ENCODE results near the gene ARL5C. TPM values are rescaled to one million over a fixed set of nuclear protein-coding genes. Genes with fewer than 3 reads are reported as not detected.

Gene ARL5C
- total and polyA plus RNA-seq, 12 donors = not detected

DNA sequence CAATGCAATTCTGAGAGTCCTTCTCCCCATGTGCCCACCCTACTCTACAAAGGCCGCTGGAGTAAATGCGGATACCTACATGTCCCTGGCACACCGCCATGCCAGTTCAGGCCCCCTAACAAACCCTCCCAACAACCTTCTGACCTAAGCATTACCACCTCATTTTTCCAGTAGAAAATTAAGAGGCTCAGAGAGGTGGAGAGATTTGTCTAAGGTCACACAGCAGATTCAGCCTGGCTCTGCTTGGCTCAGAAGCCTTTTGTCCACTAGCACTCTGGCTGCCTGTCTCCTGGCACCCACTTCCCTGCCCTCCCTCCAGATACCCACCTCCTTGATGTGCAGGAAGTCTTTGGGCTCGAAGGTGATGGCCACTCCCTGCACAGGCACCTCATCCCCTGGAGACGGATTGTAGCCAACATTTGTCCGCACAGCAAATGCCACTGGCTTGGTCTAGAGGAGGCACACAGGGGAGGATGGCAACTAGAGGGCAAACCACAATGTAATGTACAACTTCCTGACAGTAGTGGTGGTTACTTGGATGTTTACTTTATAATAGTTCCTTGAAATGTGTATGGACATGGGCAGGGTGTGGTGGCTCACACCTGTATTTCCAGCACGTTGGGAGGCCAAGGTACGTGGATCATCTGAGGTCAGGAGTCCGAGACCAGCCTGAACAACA lies 21.3 kb upstream of the ARL5C start:
- H3K36me3 ChIP-seq = peaks cover 0 to 99% (median 8%) of the 10 kb centered on the region in 9 donors
- H3K4me1 ChIP-seq = no peaks in the 10 kb centered on the region
- intact Hi-C loops (cut with DNase I) = no loop called here
- no peak for ATAC-seq
- no peak overlapping the region for H3K4me3 ChIP-seq
- H3K27ac ChIP-seq = no peak overlapping the region
- no peaks in the 10 kb centered on the region for H3K27me3 ChIP-seq
- no peak for DNase-seq
- TF ChIP-seq, protein P1, sequence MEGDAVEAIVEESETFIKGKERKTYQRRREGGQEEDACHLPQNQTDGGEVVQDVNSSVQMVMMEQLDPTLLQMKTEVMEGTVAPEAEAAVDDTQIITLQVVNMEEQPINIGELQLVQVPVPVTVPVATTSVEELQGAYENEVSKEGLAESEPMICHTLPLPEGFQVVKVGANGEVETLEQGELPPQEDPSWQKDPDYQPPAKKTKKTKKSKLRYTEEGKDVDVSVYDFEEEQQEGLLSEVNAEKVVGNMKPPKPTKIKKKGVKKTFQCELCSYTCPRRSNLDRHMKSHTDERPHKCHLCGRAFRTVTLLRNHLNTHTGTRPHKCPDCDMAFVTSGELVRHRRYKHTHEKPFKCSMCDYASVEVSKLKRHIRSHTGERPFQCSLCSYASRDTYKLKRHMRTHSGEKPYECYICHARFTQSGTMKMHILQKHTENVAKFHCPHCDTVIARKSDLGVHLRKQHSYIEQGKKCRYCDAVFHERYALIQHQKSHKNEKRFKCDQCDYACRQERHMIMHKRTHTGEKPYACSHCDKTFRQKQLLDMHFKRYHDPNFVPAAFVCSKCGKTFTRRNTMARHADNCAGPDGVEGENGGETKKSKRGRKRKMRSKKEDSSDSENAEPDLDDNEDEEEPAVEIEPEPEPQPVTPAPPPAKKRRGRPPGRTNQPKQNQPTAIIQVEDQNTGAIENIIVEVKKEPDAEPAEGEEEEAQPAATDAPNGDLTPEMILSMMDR (IDR thresholded peaks at IDR 0.05) = no peak
- whole genome bisulfite sequencing, 2 donors = 94 to 95% methylated on average over 9 of the region's 9 CpGs
- no peaks in the 10 kb centered on the region for H3K9me3 ChIP-seq

DNA sequence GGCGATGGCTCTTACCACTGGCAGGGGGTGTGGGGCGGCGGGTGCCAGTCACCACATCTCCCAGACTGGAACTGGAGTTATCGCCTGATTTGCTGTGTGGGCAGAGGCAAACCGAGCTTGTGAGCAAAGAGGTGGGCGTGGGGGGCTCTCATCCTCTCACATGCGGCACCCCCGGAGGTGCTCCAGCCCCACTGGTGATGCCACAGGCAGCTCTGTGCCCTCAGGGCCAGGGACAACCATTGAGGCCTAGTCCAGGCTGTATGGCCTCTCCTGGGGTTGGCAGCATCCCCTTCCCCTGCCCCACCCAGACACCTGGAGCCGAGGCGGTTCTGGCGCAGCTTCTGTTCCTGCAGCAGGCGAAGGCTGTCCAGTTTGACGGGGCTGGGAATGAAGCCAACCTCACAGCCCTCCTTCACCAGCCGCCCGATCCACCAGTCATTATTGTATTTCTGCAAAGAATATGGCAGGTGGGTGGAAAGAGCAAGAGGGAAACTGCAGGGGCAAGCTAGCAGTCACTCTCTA lies 20.6 kb upstream of the ARL5C start:
- Histone ChIP-seq H3K27ac (no peak overlapping the region), H3K9me3 (no peaks in the 10 kb centered on the region), H3K4me3 (no peak overlapping the region), H3K27me3 (no peaks in the 10 kb centered on the region), H3K36me3 (peaks cover 0 to 99% (median 8%) of the 10 kb centered on the region in 9 donors), H3K4me1 (no peaks in the 10 kb centered on the region)
- peak in 2 of 8 donors; percentile 26 to 34 for ATAC-seq
- intact Hi-C loops (cut with DNase I) = no loop called here
- no peak for DNase-seq
- 90% methylated on average over 15 of the region's 15 CpGs for WGBS, 2 donors
- TF ChIP-seq, protein P1 (IDR thresholded peaks at IDR 0.05) = no peak

DNA sequence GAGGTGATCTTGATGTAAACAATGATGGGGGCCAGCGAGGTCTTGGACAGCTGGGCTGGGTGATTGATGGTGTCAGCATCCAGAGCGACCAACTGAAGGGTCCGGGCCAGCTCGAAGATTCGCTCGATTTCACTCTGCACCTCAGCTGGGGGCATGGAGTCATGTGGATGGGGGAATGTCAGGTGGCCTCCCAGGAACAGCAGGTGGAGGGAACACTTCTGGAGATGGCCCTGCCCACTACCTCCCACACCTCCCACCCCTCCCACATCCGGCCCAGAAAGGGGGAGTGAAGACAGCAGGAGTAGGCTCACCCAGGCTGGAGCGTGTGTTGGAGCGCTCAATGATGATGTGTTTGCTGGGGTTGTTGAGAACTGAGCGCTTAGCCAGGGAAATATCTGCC lies 17.8 kb upstream of the ARL5C start:
- DNase-seq (no peak), ATAC-seq (peak in 1 of 8 donors; percentile 29)
- no peak overlapping the region for H3K27ac ChIP-seq
- 86 to 92% methylated on average over 10 of the region's 10 CpGs for WGBS, 2 donors
- TF ChIP-seq, protein P1 (IDR thresholded peaks at IDR 0.05) = no peak
- no peaks in the 10 kb centered on the region for H3K9me3 ChIP-seq
- H3K36me3 ChIP-seq = peaks cover 0 to 99% (median 8%) of the 10 kb centered on the region in 9 donors
- H3K4me3 ChIP-seq = no peak overlapping the region
- no peaks in the 10 kb centered on the region for H3K4me1 ChIP-seq
- intact Hi-C loops (cut with DNase I) = no loop called here
- no peaks in the 10 kb centered on the region for H3K27me3 ChIP-seq

DNA sequence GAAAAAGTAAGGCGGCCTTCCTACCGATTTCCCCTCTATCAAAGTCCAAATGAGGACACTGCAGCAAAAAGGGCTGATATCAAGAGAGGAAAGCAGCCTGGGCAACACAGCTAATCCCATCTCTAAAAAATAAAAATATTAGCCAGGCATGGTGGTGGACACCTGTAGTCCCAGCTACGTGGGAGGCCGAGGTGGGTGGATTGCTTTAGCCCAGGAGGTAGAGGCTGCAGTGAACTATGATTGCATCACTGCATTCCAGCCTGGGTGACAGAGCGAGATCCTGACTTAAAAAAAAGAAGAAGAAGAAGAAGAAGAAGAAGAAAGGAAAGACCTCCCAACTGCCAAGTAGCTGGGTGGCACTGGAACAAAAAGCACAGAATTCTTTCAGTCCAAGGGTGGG lies 17.1 kb upstream of the ARL5C start:
- no peaks in the 10 kb centered on the region for H3K27me3 ChIP-seq
- H3K4me1 ChIP-seq = no peaks in the 10 kb centered on the region
- no peaks in the 10 kb centered on the region for H3K9me3 ChIP-seq
- intact Hi-C loops (cut with DNase I) = no loop called here
- no peak overlapping the region for H3K27ac ChIP-seq
- ATAC-seq = no peak
- TF ChIP-seq, protein P1 (IDR thresholded peaks at IDR 0.05) = no peak
- 96 to 99% methylated on average over 5 of the region's 5 CpGs for WGBS, 2 donors
- H3K36me3 ChIP-seq = peaks cover 0 to 95% (median 8%) of the 10 kb centered on the region in 9 donors
- no peak overlapping the region for H3K4me3 ChIP-seq
- no peak for DNase-seq
